HCT116 (cell line): Measurements from ENCODE around the gene KRT74. TPM values are rescaled to one million over a fixed set of nuclear protein-coding genes. Genes with fewer than 3 reads are reported as not detected.

ENCODE experiments used
- ATAC-seq: fragments of 200-7000 bp; cut with Tn5 transposase; 2 replicates; pipeline ENCODE4 v1.9.1; 2020; ENCODE audit warnings: mild to moderate bottlenecking, moderate library complexity
- BruUV-seq: library from RNA; stranded (reverse); fragments of 400-500 nt; replicated peaks from 2 replicates; lab custom pipeline; 2021; lab: Mats Ljungman, UMichigan
- CTCF ChIA-PET: fragments of 300-600 bp; sonication (Branson Sonifier 250); formaldehyde crosslinking; loops from one replicate; lab custom pipeline; 2021; ENCODE audit warnings: antibody characterized with exemption; lab: Charles Lee
- POLR2A ChIA-PET: fragments of 300-600, 350-600 bp; sonication (Branson Sonifier 250); formaldehyde crosslinking; loops from one replicate; lab custom pipeline; 2021; ENCODE audit warnings: antibody characterized with exemption; lab: Charles Lee
- RAD21 ChIA-PET, 2 experiments: fragments of 300-600 bp; sonication (Branson Sonifier 250); formaldehyde crosslinking; loops; one replicate each; lab custom pipeline; 2023; ENCODE audit warnings: low total read pairs in 2 of 2; ENCODE audit not compliant: uncharacterized antibody in 2 of 2, unreplicated experiment in 2 of 2, low non-redundant PET in 1 of 2; lab: Charles Lee
- DNase-seq: peaks from one replicate; pipeline ENCODE4 v3.0.0-alpha.2; 2010; ENCODE audit warnings: low read depth, low spot score
- H2AFZ ChIP-seq: fragments of 200-600 bp; shearing (Covaris generic), sonication (generic); 2 replicates; pipeline ENCODE4 v1.6.1; 2017; ENCODE audit warnings: low read depth, mixed run types, mixed read lengths, antibody characterized with exemption, low read length; ENCODE audit not compliant: poor library complexity, severe bottlenecking
- H3K27ac ChIP-seq: 2 replicates; pipeline ENCODE4 v1.5.1; 2012; ENCODE audit warnings: low read depth, low read length
- H3K27me3 ChIP-seq: fragments of 200-600 bp; sonication (generic); 2 replicates; pipeline ENCODE4 v1.6.1; 2016; ENCODE audit warnings: mixed run types, low read length, mixed read lengths; ENCODE audit not compliant: insufficient read depth
- H3K36me3 ChIP-seq, 2 experiments: fragments of 200-500 bp in 1 of 2; fragments of 200-600 bp in 1 of 2; sonication (Bioruptor generic) in 1 of 2; sonication (generic) in 1 of 2; 2 replicates each; pipeline versions ENCODE4 v1.5.1 to v1.6.1; 2014 to 2016; ENCODE audit warnings: low read length in 2 of 2, inconsistent platforms in 1 of 2, mixed read lengths in 1 of 2, mixed run types in 1 of 2; ENCODE audit not compliant: insufficient read depth in 2 of 2, control insufficient read depth in 1 of 2
- H3K4me1 ChIP-seq, 2 experiments: fragments of 200-600 bp in 1 of 2; sonication (generic) in 1 of 2; 2 replicates each; pipeline versions ENCODE4 v1.5.1 to v1.6.1; 2012 to 2017; ENCODE audit warnings: low read length in 2 of 2, inconsistent platforms in 1 of 2, mild to moderate bottlenecking in 1 of 2, mixed read lengths in 1 of 2, mixed run types in 1 of 2, moderate library complexity in 1 of 2; ENCODE audit not compliant: insufficient read depth in 2 of 2, control insufficient read depth in 1 of 2
- H3K4me2 ChIP-seq: fragments of 200-600 bp; sonication (generic); 2 replicates; pipeline ENCODE4 v1.6.1; 2017; ENCODE audit warnings: mixed run types, low read length, mixed read lengths
- H3K4me3 ChIP-seq, 2 experiments: fragments of 200-600 bp in 1 of 2; sonication (generic) in 1 of 2; replicated peaks in 1 of 2; 2 replicates each; pipeline ENCODE4 v1.5.1; 2011 to 2016; ENCODE audit warnings: low read length in 2 of 2, control low read depth in 1 of 2, low read depth in 1 of 2, mild to moderate bottlenecking in 1 of 2, mixed read lengths in 1 of 2, mixed run types in 1 of 2
- H3K79me2 ChIP-seq: fragments of 200-600 bp; sonication (generic); 2 replicates; pipeline ENCODE4 v1.6.1; 2017; ENCODE audit warnings: mild to moderate bottlenecking, mixed run types, low read length, moderate library complexity, mixed read lengths; ENCODE audit not compliant: insufficient read depth
- H3K9ac ChIP-seq: fragments of 200-600 bp; sonication (generic); 2 replicates; pipeline ENCODE4 v1.6.1; 2016; ENCODE audit warnings: low read length, mixed read lengths
- H3K9me2 ChIP-seq: fragments of 200-600 bp; sonication (generic), shearing (Covaris generic); 2 replicates; pipeline ENCODE4 v1.6.1; 2017; ENCODE audit warnings: mixed run types, mild to moderate bottlenecking, moderate library complexity; ENCODE audit not compliant: insufficient read depth
- H3K9me3 ChIP-seq, 2 experiments: fragments of 200-500 bp in 1 of 2; fragments of 200-600 bp in 1 of 2; sonication (Bioruptor generic) in 1 of 2; sonication (generic) in 1 of 2; 2 replicates each; pipeline ENCODE4 v1.6.1; 2014 to 2017; ENCODE audit warnings: low read length in 2 of 2, mixed read lengths in 2 of 2, inconsistent platforms in 1 of 2, low read depth in 1 of 2, mild to moderate bottlenecking in 1 of 2, mixed run types in 1 of 2, moderate library complexity in 1 of 2; ENCODE audit not compliant: control insufficient read depth in 1 of 2, insufficient read depth in 1 of 2
- H4K20me1 ChIP-seq: fragments of 200-600 bp; sonication (generic), shearing (Covaris generic); 2 replicates; pipeline ENCODE4 v1.6.1; 2017; ENCODE audit warnings: mixed run types, mild to moderate bottlenecking, moderate library complexity; ENCODE audit not compliant: insufficient read depth
- CEBPB ChIP-seq: IDR thresholded peaks from 2 replicates; pipeline ENCODE4 v1.6.1; 2012; ENCODE audit warnings: low read depth
- CTCF ChIP-seq, 3 experiments: fragments of 200-600 bp in 1 of 3; sonication (generic) in 1 of 3; IDR thresholded peaks in 2 of 3; conservative IDR thresholded peaks in 1 of 3; 2 replicates each; pipeline ENCODE4 v1.5.1; 2012 to 2017; ENCODE audit warnings: low read depth in 2 of 3, low read length in 2 of 3, antibody characterized with exemption in 1 of 3, borderline replicate concordance in 1 of 3, control low read depth in 1 of 3, mild to moderate bottlenecking in 1 of 3, mixed read lengths in 1 of 3, mixed run types in 1 of 3, moderate library complexity in 1 of 3; ENCODE audit not compliant: insufficient read depth in 1 of 3
- ELF1 ChIP-seq: IDR thresholded peaks from 2 replicates; pipeline ENCODE4 v1.6.1; 2012; ENCODE audit warnings: low read depth, borderline replicate concordance
- EZH2 ChIP-seq: fragments of 200-600 bp; sonication (generic); IDR thresholded peaks from 2 replicates; pipeline ENCODE4 v1.6.1; 2017; ENCODE audit warnings: antibody characterized with exemption, mixed run types
- JUND ChIP-seq: IDR thresholded peaks from 2 replicates; pipeline ENCODE4 v1.6.1; 2012
- POLR2A ChIP-seq: IDR thresholded peaks from 2 replicates; pipeline ENCODE4 v1.7.0; 2011; ENCODE audit warnings: borderline replicate concordance; ENCODE audit not compliant: insufficient read depth, insufficient read length; ENCODE audit errors: extremely low read depth
- TCF7L2 ChIP-seq: IDR thresholded peaks from 2 replicates; pipeline ENCODE4 v1.7.0; 2011; ENCODE audit warnings: borderline replicate concordance, inconsistent platforms; ENCODE audit not compliant: insufficient read depth, insufficient read length; ENCODE audit errors: extremely low read depth
- ZBTB33 ChIP-seq: IDR thresholded peaks from 2 replicates; pipeline ENCODE4 v1.6.1; 2011; ENCODE audit warnings: mild to moderate bottlenecking, low read length, moderate library complexity; ENCODE audit not compliant: insufficient replicate concordance; ENCODE audit errors: extremely low read depth
- ZNF274 ChIP-seq: fragments of 200-500 bp; sonication (Bioruptor generic); IDR thresholded peaks from 2 replicates; pipeline ENCODE4 v1.6.1; 2014; ENCODE audit warnings: mild to moderate bottlenecking, low read depth, low read length, inconsistent platforms
- intact Hi-C: fragments of 100-400 bp; cut with micrococcal nuclease; formaldehyde crosslinking; loops from 2 replicates; pipeline ENCODE4 v1.10.0; 2022
- total RNA-seq: library from RNA; stranded (reverse); gene quantifications from one replicate; pipeline ENCODE4 v1.2.1, GENCODE V29; 2021; ENCODE audit not compliant: unreplicated experiment

The KRT74 gene
- total RNA-seq, 1 experiment from 2014 or later: not detected

GRCh38 chr12:52579468-52580465 is 6.1 kb upstream of the KRT74 start (continued):
- no peak for TF ChIP-seq ZNF274
- TF ChIP-seq POLR2A: no peak
- no peak for TF ChIP-seq ZBTB33
- TF ChIP-seq, all 23 proteins: peak for 0

- ATAC-seq: no peak
- DNase-seq: no peak
- intact Hi-C loops: no loop called here
- Histone ChIP-seq H3K9me3 (no peaks in the 10 kb centered on the region), H3K36me3 (no peaks in the 10 kb centered on the region), H3K79me2 (no peaks in the 10 kb centered on the region)
- ChIA-PET POLR2A (no interaction called here), RAD21 (interaction anchor here in 1 of 2 experiments (0.6 kb wide), 1 partner anchor 412 kb away, joined by 3 read pairs; no protein-coding TSS in a partner anchor)
- no TSS peak for BruUV-seq
- TF ChIP-seq JUND (no peak), CTCF (IDR thresholded peaks at IDR 0.05 in 2 of 3, conservative IDR thresholded peaks at IDR 0.05 in 1 of 3; ENCODE audit: borderline replicate concordance in 1 of 3, insufficient read depth in 1 of 3, low read depth in 2 of 3, low read length in 2 of 3) (no peak), TCF7L2 (no peak), ELF1 (no peak), EZH2 (no peak), CEBPB (no peak)
- TF ChIP-seq, all 23 proteins: peak for 0
- H3K4me1 ChIP-seq: peaks cover 0 to 40% of the 10 kb centered on the region in 2 experiments; a peak in 3 of 4 replicates
- no peak overlapping the region for H3K4me3 ChIP-seq
- H3K27ac ChIP-seq: no peak overlapping the region
- H3K9me2 ChIP-seq: no peaks in the 10 kb centered on the region
- H2AFZ ChIP-seq: no peak overlapping the region
- H3K4me2 ChIP-seq: no peak overlapping the region
- no peaks in the 10 kb centered on the region for H3K27me3 ChIP-seq
- no peaks in the 10 kb centered on the region for H4K20me1 ChIP-seq
- CTCF ChIA-PET: interaction anchor here (0.8 to 1.2 kb wide), 3 partner anchors 183 to 301 kb away, joined by 3 read pairs; no protein-coding TSS in a partner anchor
- H3K9ac ChIP-seq: no peak overlapping the region
Measured at GRCh38 chr12:52578469-52578868, 4.8 kb upstream of the KRT74 start.
